Measurements from ENCODE around the gene TUBB6.

Gene TUBB6

GRCh38 chr18:12345491-12346239 is 37.6 kb downstream of the TUBB6 start:
- no peak for DNase-seq

DNA sequence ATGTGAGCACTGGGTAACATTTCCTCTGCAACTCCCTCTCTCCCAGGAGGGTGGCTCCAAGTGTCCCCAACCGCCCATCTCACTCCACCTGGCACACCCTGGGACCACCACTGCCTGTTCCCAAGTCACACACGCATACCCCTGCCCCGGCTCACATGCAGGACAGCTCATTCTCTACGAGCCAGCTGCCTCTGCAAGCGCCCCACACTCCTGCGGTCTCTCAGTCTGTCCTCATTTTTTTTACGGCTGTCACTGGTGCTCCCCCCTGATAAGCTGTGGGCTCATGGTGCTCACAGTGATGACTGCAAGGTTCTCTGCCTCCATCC is 38.2 kb downstream of the TUBB6 start:
- DNase-seq, result no peak

DNA sequence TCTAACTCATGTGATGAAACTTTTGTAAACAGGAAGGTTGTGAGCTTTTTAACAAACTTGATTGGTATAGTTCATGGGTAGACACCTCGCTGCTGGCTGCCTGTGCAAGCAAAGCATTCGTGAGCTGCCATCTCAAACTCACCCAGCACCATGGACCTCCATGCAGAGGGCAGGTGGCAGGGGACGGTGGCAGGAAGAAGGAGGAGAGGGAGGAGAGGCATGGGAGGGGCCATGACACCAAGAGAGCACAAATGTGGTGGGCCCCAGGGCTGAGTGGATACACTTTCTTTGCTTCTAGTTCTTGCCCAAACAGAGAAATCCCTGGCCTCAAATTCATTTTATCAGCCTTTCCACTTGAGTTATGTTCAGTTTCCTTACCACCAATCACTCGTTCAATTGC is 39.9 kb downstream of the TUBB6 start:
- no peak for DNase-seq

DNA sequence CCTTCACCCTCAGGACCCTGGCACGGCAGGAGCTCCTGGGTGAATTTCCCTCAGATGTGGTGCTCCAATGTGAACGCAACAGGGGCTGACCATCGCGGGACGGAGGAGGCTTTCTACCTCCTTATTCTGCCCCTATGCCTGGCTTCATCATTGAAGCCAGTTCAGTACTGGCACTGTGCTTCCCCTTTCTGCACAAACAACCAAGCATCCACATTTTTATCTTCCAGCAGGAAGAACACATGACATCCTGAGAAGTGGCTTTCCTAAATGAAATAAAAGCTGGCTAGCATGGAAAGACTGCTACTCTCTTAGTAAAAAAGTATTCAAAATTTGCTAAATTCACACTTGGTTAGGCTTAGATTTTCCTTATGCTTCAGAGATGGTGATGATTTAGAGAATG is 44.1 kb downstream of the TUBB6 start:
- no peak for DNase-seq

- DNase-seq, result no peak
Measured at GRCh38 chr18:12359515-12359927, 51.5 kb downstream of the TUBB6 start.

DNA sequence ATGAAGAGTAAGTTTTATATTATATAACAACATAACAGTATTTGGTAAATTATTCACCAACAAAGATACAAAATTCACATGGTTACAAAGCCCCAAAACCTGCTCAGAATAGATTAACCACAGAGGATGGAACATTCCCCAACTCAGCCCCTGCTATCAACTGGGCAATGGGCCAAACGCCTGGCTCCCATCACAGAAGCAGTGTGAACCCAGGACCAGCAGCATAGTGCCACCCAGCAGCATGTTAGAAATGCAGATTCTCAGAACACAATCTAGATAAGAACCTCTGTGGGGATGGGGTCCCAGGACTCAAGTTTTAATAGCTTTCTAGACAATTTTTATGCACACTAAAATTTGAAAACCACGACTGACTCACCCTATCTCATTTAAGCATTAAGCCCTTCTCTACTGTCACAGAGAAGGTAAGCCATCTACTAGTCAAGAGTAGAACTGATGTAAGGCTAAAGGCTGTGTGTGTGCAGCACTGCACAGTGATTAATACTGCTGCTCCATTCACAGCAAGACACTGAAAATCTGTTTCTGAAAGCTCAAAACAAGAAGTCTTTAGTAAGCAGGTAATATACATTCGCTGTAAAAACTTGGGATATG is 53.8 kb downstream of the TUBB6 start:
- DNase-seq, result no peak

- DNase-seq, result no peak
Measured at GRCh38 chr18:12362473-12363174, 54.6 kb downstream of the TUBB6 start.

DNA sequence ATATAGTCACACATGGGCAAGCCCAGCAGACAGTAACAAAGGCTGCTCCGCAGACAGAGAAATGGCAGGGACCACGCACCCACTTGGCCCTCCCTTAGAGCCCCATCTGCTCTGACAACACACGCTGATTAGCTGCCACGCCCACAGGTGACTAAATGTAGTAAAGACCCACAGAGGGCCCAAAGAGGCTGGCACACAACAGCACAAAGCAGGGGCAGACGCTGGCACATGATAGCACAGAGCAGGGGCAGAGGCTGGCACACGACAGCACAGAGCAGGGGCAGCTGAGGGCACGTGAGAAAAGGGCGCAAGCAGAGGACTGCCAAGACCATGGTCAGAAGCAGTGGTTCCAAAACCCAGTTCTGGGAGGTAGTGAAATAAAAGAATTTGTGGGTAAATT is 58.3 kb downstream of the TUBB6 start:
- no peak for DNase-seq

GRCh38 chr18:12366784-12367183 is 58.7 kb downstream of the TUBB6 start:
- DNase-seq, result no peak

DNA sequence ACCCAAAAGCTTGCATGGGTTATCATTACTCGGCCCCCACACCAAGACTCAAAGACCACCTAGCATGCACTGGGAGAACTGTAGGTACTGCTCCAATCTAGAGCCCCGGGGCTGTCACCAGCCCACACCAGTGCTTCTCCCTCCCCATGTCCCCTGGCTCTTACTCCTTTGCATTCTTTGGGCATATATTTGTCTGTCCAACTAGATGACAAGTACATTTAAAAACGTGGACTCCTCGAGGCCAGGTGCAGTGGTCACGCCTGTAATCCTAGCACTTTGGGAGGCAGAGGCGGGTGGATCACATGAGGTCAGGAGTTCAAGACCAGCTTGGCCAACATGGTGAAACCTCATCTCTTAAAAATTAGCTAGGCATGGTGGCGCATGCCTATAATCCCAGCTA is 61.2 kb downstream of the TUBB6 start:
- no peak for DNase-seq

DNA sequence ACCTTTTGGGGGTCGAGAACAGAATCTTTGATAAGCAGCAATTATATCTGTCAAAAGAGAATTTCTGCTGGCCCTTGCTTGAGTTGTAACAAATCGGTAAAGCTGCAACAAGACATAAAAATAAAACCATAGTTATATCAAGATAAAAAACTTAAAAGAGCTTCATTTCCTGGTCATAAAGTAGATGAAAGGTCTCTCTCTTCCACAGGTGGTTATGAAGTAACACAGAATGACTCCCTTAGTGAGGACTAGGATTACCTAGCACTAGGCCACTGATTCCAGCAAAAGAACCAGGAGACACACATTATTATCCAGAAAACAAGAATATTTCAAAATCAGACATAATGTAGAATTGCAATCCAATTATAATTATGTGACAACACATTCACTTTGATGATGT is 63.5 kb downstream of the TUBB6 start:
- no peak for DNase-seq

DNA sequence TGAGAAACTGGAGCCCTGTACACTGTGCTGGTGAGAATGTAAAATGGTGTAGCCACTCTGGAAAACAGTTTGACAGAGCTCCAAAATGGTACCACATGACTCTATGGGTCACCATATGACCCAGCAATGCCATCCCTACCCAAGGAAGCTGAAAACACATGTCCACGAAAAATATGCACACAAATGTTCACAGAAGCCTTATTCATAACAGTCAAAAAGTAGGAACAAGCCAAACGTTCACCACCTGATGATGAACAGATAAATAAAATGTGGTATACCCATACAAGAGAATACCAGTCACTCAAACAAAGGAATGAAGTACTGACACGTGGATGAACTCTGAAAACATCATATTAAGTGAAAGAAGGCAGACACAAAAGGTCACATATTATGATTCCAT is 64.4 kb downstream of the TUBB6 start:
- no peak for DNase-seq

GRCh38 chr18:12373116-12373770 is 65.2 kb downstream of the TUBB6 start:
- no peak for DNase-seq

GRCh38 chr18:12373771-12374116 is 65.7 kb downstream of the TUBB6 start:
- no peak for DNase-seq

- DNase-seq, result no peak
Measured at GRCh38 chr18:12374401-12374800, 66.4 kb downstream of the TUBB6 start.
